SU-DHL-6 (cell line): ENCODE measurements around the gene ATP6V0C.
"Not testable (repeated sequence)": the region's sequence is repeated elsewhere in the genome, so short reads cannot be mapped to it uniquely, and the experiment has no call there.

Source experiments
- H2AFZ ChIP-seq: fragments of 200-600 bp; sonication (generic); 2 replicates; pipeline ENCODE4 v1.6.1; 2014; ENCODE audit warnings: low read depth, mild to moderate bottlenecking, moderate library complexity, mixed read lengths, antibody characterized with exemption, low read length; ENCODE audit not compliant: severe bottlenecking
- H3F3A ChIP-seq: fragments of 200-600 bp; shearing (Covaris generic); 2 replicates; pipeline ENCODE4 v1.6.0; 2016; ENCODE audit warnings: antibody characterized with exemption, mild to moderate bottlenecking; ENCODE audit not compliant: insufficient read depth
- H3K27ac ChIP-seq: fragments of 200-600 bp; sonication (generic); 2 replicates; pipeline ENCODE4 v1.5.1; 2016; ENCODE audit warnings: low read depth, mild to moderate bottlenecking, low read length, moderate library complexity, mixed read lengths
- H3K27me3 ChIP-seq: fragments of 200-600 bp; sonication (generic), shearing (Covaris generic); 2 replicates; pipeline ENCODE4 v1.6.0; 2014; ENCODE audit warnings: mild to moderate bottlenecking, low read length
- H3K36me3 ChIP-seq: fragments of 200-600 bp; sonication (generic); 2 replicates; pipeline ENCODE4 v1.6.1; 2014; ENCODE audit warnings: mild to moderate bottlenecking, low read length, mixed read lengths
- H3K4me2 ChIP-seq: fragments of 300-600, 200-600 bp; shearing (Covaris generic), sonication (generic); 2 replicates; pipeline ENCODE4 v1.6.0; 2014; ENCODE audit warnings: low read length, low read depth, mild to moderate bottlenecking; ENCODE audit not compliant: poor library complexity, severe bottlenecking
- H3K4me3 ChIP-seq: fragments of 200-600 bp; sonication (generic); 2 replicates; pipeline ENCODE4 v1.5.1; 2014; ENCODE audit warnings: antibody characterized with exemption, low read length, mild to moderate bottlenecking, mixed read lengths; ENCODE audit not compliant: insufficient read depth, poor library complexity, severe bottlenecking
- H3K79me2 ChIP-seq: fragments of 200-600 bp; sonication (generic); 2 replicates; pipeline ENCODE4 v1.6.1; 2014; ENCODE audit warnings: mild to moderate bottlenecking, low read length, moderate library complexity; ENCODE audit not compliant: insufficient read depth
- H3K9ac ChIP-seq: fragments of 200-600 bp; sonication (generic); 2 replicates; pipeline ENCODE4 v1.7.0; 2014; ENCODE audit warnings: mild to moderate bottlenecking, low read length
- H3K9me2 ChIP-seq: fragments of 200-600 bp; sonication (generic); replicated peaks from 2 replicates; pipeline ENCODE4 v1.6.1; 2014; ENCODE audit warnings: low read length; ENCODE audit not compliant: insufficient read depth
- H3K9me3 ChIP-seq: fragments of 200-600 bp; sonication (generic); 2 replicates; pipeline ENCODE4 v1.6.1; 2014; ENCODE audit warnings: low read length, mixed read lengths; ENCODE audit not compliant: insufficient read depth
- H4K20me1 ChIP-seq: fragments of 200-600 bp; sonication (generic); 2 replicates; pipeline ENCODE4 v1.6.1; 2014; ENCODE audit warnings: low read depth, mild to moderate bottlenecking, antibody characterized with exemption, low read length, moderate library complexity, mixed read lengths

The ATP6V0C gene

GRCh38 chr16:2543771-2544170, 30.0 kb downstream of the ATP6V0C start:
- peaks cover 54% of the 10 kb centered on the region for H3K79me2 ChIP-seq
- H3K36me3 ChIP-seq, H3K9ac ChIP-seq, H3K4me3 ChIP-seq, H2AFZ ChIP-seq, H3K27ac ChIP-seq, H4K20me1 ChIP-seq, H3K4me2 ChIP-seq, H3K9me3 ChIP-seq, H3K27me3 ChIP-seq, H3K9me2 ChIP-seq, H3F3A ChIP-seq: not testable (repeated sequence)

GRCh38 chr16:2550283-2550878, 36.6 kb downstream of the ATP6V0C start:
- not testable (repeated sequence) for H3K36me3 ChIP-seq, H3K9me2 ChIP-seq, H3K4me2 ChIP-seq, H3K9ac ChIP-seq, H3K27ac ChIP-seq, H2AFZ ChIP-seq, H4K20me1 ChIP-seq, H3K4me3 ChIP-seq, H3F3A ChIP-seq, H3K9me3 ChIP-seq, H3K27me3 ChIP-seq
- peaks cover 18% of the 10 kb centered on the region for H3K79me2 ChIP-seq

- H3K27me3 ChIP-seq, H3K9ac ChIP-seq, H3K9me2 ChIP-seq, H3K36me3 ChIP-seq, H3K4me2 ChIP-seq, H3K4me3 ChIP-seq, H2AFZ ChIP-seq, H3K27ac ChIP-seq, H3K9me3 ChIP-seq, H4K20me1 ChIP-seq, H3K79me2 ChIP-seq, H3F3A ChIP-seq: not testable (repeated sequence)
Observed at GRCh38 chr16:2551420-2551889, 37.7 kb downstream of the ATP6V0C start.

GRCh38 chr16:2554709-2555425, 41.1 kb downstream of the ATP6V0C start:
- not testable (repeated sequence) for H3K9me3 ChIP-seq, H3K9ac ChIP-seq, H4K20me1 ChIP-seq, H3F3A ChIP-seq, H3K4me3 ChIP-seq, H3K36me3 ChIP-seq, H3K79me2 ChIP-seq, H3K27ac ChIP-seq, H3K4me2 ChIP-seq, H3K27me3 ChIP-seq, H2AFZ ChIP-seq, H3K9me2 ChIP-seq

GRCh38 chr16:2557150-2557549, 43.4 kb downstream of the ATP6V0C start:
- not testable (repeated sequence) for H3K36me3 ChIP-seq, H3K4me3 ChIP-seq, H3K27me3 ChIP-seq, H3K79me2 ChIP-seq, H4K20me1 ChIP-seq, H3F3A ChIP-seq, H3K27ac ChIP-seq, H3K4me2 ChIP-seq, H3K9me3 ChIP-seq, H3K9me2 ChIP-seq, H2AFZ ChIP-seq, H3K9ac ChIP-seq

GRCh38 chr16:2560131-2560797, 46.5 kb downstream of the ATP6V0C start:
- not testable (repeated sequence) for H3K27me3 ChIP-seq, H3K4me2 ChIP-seq, H3K79me2 ChIP-seq, H3K9me3 ChIP-seq, H2AFZ ChIP-seq, H3K27ac ChIP-seq, H3F3A ChIP-seq, H3K9ac ChIP-seq, H4K20me1 ChIP-seq, H3K9me2 ChIP-seq, H3K4me3 ChIP-seq, H3K36me3 ChIP-seq

- not testable (repeated sequence) for H3K9me2 ChIP-seq, H3K36me3 ChIP-seq, H3K9me3 ChIP-seq, H3K4me3 ChIP-seq, H3K9ac ChIP-seq, H3K4me2 ChIP-seq, H4K20me1 ChIP-seq, H3K27ac ChIP-seq, H3K79me2 ChIP-seq, H2AFZ ChIP-seq, H3K27me3 ChIP-seq, H3F3A ChIP-seq
Observed at GRCh38 chr16:2560798-2561133, 47.0 kb downstream of the ATP6V0C start.

GRCh38 chr16:2567506-2567905, 53.8 kb downstream of the ATP6V0C start:
- not testable (repeated sequence) for H4K20me1 ChIP-seq, H3K9me2 ChIP-seq, H3K27ac ChIP-seq, H3K4me3 ChIP-seq, H3K36me3 ChIP-seq, H3K4me2 ChIP-seq, H3K27me3 ChIP-seq, H3K9me3 ChIP-seq, H2AFZ ChIP-seq, H3K9ac ChIP-seq, H3K79me2 ChIP-seq, H3F3A ChIP-seq
